GM19397 (cell line): ENCODE measurements around the gene ZNF670.
"Not testable (repeated sequence)": the region's sequence is repeated elsewhere in the genome, so short reads cannot be mapped to it uniquely, and the experiment has no call there.

Source experiments
- ATAC-seq: cut with Tn5 transposase; IDR thresholded peaks from one replicate; pipeline ENCODE4 v1.9.1; 2021; ENCODE audit warnings: mild to moderate bottlenecking, moderate library complexity; ENCODE audit not compliant: unreplicated experiment

The ZNF670 gene

DNA sequence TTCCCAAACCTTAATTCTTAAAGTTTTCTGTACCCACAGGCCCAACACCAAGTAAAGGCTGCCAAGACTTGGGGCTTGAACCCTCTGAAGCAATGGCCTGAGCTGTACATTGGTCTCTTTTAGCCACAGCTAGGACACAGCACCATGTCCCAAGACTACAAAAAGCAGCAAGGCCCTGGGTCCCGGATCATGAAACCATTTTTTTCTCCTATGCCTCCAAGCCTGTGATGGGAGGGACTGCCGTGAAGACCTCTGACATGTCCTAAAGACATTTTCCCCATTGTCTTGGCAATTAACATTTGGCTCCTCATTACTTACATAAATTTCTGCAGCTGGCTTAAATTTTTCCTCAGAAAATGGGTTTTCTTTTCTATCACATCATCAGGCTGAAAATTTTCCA lies 30.9 kb downstream of the ZNF670 start:
- no peak for ATAC-seq

DNA sequence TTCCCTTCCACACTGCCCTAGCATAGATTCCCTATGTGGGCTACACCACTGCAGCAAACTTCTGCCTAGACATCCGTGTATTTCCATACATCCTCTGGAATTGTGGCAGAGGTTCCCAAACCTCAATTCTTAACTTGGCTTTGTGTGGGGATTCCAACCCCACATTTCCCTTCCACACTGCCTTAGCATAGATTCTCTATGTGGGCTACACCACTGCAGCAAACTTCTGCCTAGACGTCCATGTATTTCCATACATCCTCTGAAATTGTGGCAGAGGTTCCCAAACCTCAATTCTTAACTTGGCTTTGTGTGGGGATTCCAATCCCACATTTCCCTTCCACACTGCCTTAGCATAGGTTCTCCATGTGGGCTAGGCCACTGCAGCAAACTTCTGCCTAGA lies 31.4 kb downstream of the ZNF670 start:
- ATAC-seq, result no peak

DNA sequence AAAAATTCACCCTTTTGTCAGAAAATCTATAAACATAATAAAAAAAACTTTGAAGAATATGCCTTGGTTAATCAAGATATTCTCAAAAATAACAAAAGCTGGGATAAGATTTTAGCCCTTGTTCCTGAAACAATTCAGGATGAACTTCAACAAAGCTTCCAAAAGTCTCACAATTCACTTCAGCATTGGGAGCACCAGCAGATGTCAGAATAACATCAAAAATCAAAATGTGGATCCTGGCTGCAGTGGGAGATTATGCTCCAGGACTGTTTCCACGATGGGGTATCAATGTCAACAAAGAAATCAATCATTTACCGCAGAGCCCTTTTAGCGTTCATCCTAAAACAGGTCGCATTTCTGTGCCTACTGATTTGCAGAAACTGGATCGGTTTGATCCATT lies 35.2 kb downstream of the ZNF670 start:
- no peak for ATAC-seq

- no peak for ATAC-seq
Measured at GRCh38 chr1:247037511-247038320, 40.9 kb downstream of the ZNF670 start.

GRCh38 chr1:247032306-247032705 lies 46.3 kb downstream of the ZNF670 start:
- ATAC-seq, result not testable (repeated sequence)
